Esophagus muscularis mucosa (tissue), 4 donors: ENCODE measurements around the gene CDPF1. TPM values are rescaled to one million over a fixed set of nuclear protein-coding genes. Genes with fewer than 3 reads are reported as not detected.

ENCODE experiments used
- DNase-seq: peaks from one replicate; pipeline ENCODE4 v3.0.0-alpha.2; 2017; ENCODE audit errors: extremely low spot score
- H3K27ac ChIP-seq, 4 donors: fragments of 200-600 bp; sonication (generic); replicated peaks in 1 of 4; 1 replicate in 3 of 4; 2 replicates in 1 of 4; pipeline ENCODE4 v1.5.1; 2016 to 2019; ENCODE audit warnings: mild to moderate bottlenecking in 1 of 4
- H3K27me3 ChIP-seq, 4 donors: fragments of 200-600 bp; sonication (generic); one replicate each; pipeline versions ENCODE4 v1.5.1 to v1.6.0; 2016 to 2019
- H3K36me3 ChIP-seq, 4 donors: fragments of 200-600 bp; sonication (generic); one replicate each; pipeline ENCODE4 v1.5.1; 2016 to 2019
- H3K4me1 ChIP-seq, 4 donors: fragments of 200-600 bp; sonication (generic); one replicate each; pipeline ENCODE4 v1.5.1; 2016 to 2019
- H3K4me3 ChIP-seq, 4 donors: fragments of 200-600 bp; sonication (generic); 1 replicate in 2 of 4; 2 replicates in 2 of 4; pipeline ENCODE4 v1.5.1; 2016 to 2019; ENCODE audit warnings: mild to moderate bottlenecking in 4 of 4, moderate library complexity in 1 of 4
- H3K9me3 ChIP-seq, 4 donors: fragments of 200-600 bp; sonication (generic); 1 replicate in 3 of 4; 2 replicates in 1 of 4; pipeline ENCODE4 v1.5.1; 2016 to 2019
- EP300 ChIP-seq: sonication (generic); formaldehyde crosslinking; IDR thresholded peaks from one replicate; pipeline ENCODE4 v1.6.1; 2017; ENCODE audit warnings: antibody characterized with exemption
- POLR2A ChIP-seq: fragments of 450-650 bp; IDR thresholded peaks from one replicate; pipeline ENCODE4 v1.6.1; 2017; ENCODE audit warnings: antibody characterized with exemption, moderate library complexity, mild to moderate bottlenecking, low read depth
- POLR2AphosphoS5 ChIP-seq, 2 donors: sonication (generic); formaldehyde crosslinking; IDR thresholded peaks; one replicate each; pipeline ENCODE4 v1.6.1; 2017; ENCODE audit warnings: antibody characterized with exemption in 2 of 2
- WGBS: methylation state at CpG from one replicate; pipeline ENCODE4 v1.1.5; 2018; 5-methylcytosine and 5-hydroxymethylcytosine counted together
- intact Hi-C: fragments of 100-400 bp; cut with DNase I; formaldehyde crosslinking; loops from one replicate; pipeline ENCODE4 v1.15.1; 2023
- total RNA-seq, 4 donors: library from RNA; depleted of rRNA; stranded (reverse); fragments of >200 nt; gene quantifications; one replicate each; pipeline versions ENCODE4 v1.1.0 to v1.2.1, GENCODE V29; 2016
- TF ChIP-seq, protein P1 (sequence below), 3 experiments: fragments of 200-600 bp in 2 of 3; fragments of 450-650 bp in 1 of 3; sonication (generic) in 2 of 3; IDR thresholded peaks; one replicate each; pipeline ENCODE4 v1.5.1; 2017 to 2019; ENCODE audit warnings: antibody characterized with exemption in 3 of 3, mild to moderate bottlenecking in 2 of 3, moderate library complexity in 1 of 3

Gene CDPF1
- total RNA-seq, 4 donors from 2014 or later = 8.3 to 19.4 (median 14.8) TPM

DNA sequence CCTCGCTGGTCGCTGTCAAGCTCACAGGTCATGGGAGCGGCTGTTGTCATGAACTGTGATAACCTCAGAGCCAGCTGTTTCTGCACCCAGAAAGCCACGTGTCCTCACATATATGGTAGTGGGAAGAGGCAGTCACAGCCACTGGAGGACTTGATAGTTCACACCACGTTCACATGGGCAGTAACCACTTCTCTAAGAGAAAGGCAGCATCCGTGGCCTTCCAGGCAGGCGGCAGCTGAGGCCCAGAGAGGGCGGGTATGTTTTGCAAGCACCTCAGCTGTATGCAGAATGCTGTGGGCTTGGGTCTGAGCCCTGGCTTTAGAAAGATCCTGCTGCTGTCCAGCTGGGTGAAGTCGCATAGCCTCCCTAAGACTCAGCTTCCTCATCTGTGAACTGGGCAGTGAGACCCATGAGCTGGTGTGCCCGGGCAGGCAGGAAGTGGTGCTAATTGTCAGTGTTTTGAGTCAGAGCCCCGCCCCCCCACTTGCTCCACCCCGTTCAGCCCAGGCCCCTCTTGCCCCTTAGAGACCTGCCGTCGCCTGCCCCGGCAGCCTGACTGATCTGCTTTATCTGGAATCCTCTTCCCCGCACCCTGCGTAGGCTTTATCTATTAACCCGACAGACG, 31.0 kb upstream of the CDPF1 start:
- DNase-seq = no peak
- intact Hi-C loops = no loop called here
- Histone ChIP-seq H3K4me1 (peaks cover 0 to 14% (median 0%) of the 10 kb centered on the region in 4 donors), H3K27ac (no peak overlapping the region), H3K9me3 (no peaks in the 10 kb centered on the region), H3K4me3 (no peak overlapping the region), H3K36me3 (peaks cover 85 to 100% (median 96%) of the 10 kb centered on the region in 4 donors), H3K27me3 (no peaks in the 10 kb centered on the region)
- no peak for TF ChIP-seq POLR2AphosphoS5 (IDR thresholded peaks at IDR 0.05)
- no peak for TF ChIP-seq EP300
- TF ChIP-seq, protein P1, sequence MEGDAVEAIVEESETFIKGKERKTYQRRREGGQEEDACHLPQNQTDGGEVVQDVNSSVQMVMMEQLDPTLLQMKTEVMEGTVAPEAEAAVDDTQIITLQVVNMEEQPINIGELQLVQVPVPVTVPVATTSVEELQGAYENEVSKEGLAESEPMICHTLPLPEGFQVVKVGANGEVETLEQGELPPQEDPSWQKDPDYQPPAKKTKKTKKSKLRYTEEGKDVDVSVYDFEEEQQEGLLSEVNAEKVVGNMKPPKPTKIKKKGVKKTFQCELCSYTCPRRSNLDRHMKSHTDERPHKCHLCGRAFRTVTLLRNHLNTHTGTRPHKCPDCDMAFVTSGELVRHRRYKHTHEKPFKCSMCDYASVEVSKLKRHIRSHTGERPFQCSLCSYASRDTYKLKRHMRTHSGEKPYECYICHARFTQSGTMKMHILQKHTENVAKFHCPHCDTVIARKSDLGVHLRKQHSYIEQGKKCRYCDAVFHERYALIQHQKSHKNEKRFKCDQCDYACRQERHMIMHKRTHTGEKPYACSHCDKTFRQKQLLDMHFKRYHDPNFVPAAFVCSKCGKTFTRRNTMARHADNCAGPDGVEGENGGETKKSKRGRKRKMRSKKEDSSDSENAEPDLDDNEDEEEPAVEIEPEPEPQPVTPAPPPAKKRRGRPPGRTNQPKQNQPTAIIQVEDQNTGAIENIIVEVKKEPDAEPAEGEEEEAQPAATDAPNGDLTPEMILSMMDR (IDR thresholded peaks at IDR 0.05) = no peak
- no peak for TF ChIP-seq POLR2A
- WGBS = 72% methylated on average over 15 of the region's 19 CpGs

DNA sequence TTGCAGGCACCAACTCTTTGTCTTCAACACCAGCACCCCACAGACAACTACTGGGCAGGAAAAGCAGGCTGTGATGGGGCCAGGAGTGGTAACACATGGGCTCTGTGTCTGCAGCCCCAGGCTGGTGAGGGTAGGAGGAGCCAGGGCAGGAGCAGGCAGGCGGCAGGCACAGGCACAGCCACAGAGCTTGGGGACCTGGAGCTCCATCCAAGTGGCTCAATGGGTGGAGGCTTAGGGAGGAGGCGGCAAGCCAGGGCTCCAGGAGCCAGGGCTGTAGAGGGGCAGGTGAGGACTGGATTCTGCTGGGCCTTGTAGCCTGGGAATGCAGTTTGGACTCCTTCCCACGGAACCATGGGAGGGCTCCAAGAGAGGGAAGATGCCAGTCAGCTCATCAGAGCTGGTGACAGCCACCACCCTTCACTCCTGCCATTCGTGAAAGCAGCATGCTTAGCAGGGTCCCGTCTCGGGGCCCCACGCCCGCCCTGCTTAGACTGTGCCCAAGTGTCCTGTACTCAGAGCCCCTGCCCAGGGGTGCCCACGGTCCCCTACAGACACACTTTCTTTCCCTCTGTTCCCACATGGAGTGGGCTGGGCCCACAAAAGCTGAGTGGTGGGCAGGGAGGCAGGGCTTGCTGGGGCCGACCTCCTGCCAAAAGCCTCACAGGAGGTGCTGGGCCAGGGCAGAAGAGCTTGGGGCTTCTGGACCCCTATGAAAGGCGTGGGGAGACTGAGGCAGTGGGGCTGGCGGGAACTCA, 30.1 kb upstream of the CDPF1 start:
- peaks cover 0 to 14% (median 0%) of the 10 kb centered on the region in 4 donors for H3K4me1 ChIP-seq
- intact Hi-C loops = no loop called here
- no peak for DNase-seq
- no peak for TF ChIP-seq POLR2AphosphoS5 (IDR thresholded peaks at IDR 0.05)
- no peak for TF ChIP-seq EP300
- TF ChIP-seq POLR2A = no peak
- TF ChIP-seq, protein P1 (IDR thresholded peaks at IDR 0.05) = no peak
- H3K27ac ChIP-seq = no peak overlapping the region
- 100% methylated on average over 2 of the region's 12 CpGs for WGBS
- peaks cover 83 to 100% (median 96%) of the 10 kb centered on the region in 4 donors for H3K36me3 ChIP-seq
- no peak overlapping the region for H3K4me3 ChIP-seq
- no peaks in the 10 kb centered on the region for H3K27me3 ChIP-seq
- no peaks in the 10 kb centered on the region for H3K9me3 ChIP-seq

DNA sequence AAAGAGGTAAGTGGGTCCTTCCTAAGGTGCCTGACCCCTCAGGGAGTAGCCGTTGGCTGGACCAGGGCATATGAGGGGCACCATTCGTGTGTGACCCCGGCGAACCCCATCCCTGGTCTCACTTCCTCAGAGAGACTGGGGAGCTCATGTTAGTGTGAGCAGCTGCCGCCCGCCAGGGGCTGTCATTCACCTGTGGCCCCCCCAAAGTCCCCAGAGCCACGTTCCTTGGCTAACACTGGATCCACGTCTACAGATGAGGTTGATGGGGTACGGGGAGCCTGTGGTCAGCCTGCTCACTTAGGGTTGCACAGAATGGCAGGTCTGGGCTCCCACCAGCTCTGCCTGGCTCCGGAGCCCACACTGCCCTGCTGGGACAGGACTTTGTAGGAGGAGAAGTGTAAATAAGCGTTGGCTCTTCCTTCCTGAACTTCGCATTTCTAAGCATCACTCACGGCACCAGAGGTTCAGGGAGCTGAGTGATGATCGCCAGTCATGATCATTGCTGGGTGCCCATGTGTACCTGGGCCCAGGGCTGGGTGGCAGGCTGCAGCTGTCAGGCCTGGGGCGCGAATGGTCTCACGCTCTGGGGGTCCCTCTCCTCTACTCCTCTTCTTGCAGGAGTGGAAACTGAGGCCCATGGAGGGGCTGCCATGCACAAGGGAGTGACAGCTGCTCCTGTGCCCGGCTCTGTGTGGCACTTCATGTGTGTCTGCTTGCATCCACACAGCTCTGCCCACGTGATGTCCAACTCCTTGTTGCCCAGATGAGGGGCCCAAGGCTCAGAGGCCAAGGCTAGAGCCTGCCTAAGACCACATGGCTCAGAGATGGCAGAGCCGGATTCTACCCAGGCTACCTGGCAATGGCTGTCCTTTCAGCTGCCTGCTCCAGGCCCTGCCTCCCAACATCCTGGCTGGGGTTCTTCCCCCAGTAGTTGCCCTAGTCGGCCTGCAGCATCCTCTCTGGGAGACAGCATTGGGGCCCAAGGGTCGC, 28.9 kb upstream of the CDPF1 start:
- 92% methylated on average over 19 of the region's 22 CpGs for WGBS
- H3K9me3 ChIP-seq = no peaks in the 10 kb centered on the region
- no peak overlapping the region for H3K4me3 ChIP-seq
- intact Hi-C loops = no loop called here
- peaks cover 0 to 14% (median 0%) of the 10 kb centered on the region in 4 donors for H3K4me1 ChIP-seq
- H3K36me3 ChIP-seq = peaks cover 83 to 100% (median 96%) of the 10 kb centered on the region in 4 donors
- no peaks in the 10 kb centered on the region for H3K27me3 ChIP-seq
- DNase-seq = no peak
- no peak overlapping the region for H3K27ac ChIP-seq
- TF ChIP-seq POLR2A (no peak), POLR2AphosphoS5 (IDR thresholded peaks at IDR 0.05) (no peak)

DNA sequence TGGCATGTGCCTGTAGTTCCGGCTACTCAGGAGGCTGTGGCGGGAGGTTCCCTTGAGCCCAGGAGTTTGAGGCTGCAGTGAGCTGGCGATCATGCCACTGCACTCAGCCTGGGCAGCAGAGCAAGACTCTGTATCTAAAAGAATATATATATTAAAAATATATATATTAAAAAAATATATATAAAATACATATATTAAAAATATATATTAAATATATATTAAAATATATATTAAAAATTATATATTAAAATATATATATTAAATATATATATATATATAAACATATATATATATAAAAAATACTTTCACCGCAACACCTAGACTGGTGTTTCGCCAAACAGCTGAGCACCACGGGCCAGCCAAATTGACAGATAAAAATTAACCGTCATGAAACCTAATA, 26.5 kb upstream of the CDPF1 start:
- H3K27ac ChIP-seq = no peak overlapping the region
- WGBS = 94% methylated on average over 7 of the region's 7 CpGs

More for the DNA sequence above, 26.5 kb upstream of the CDPF1 start:
- intact Hi-C loops = no loop called here
- no peak for DNase-seq
- Histone ChIP-seq H3K27me3 (no peaks in the 10 kb centered on the region), H3K4me1 (peaks cover 0 to 14% (median 0%) of the 10 kb centered on the region in 4 donors), H3K9me3 (no peaks in the 10 kb centered on the region), H3K4me3 (no peak overlapping the region), H3K36me3 (peaks cover 79 to 100% (median 96%) of the 10 kb centered on the region in 4 donors)
- TF ChIP-seq POLR2A (no peak), POLR2AphosphoS5 (IDR thresholded peaks at IDR 0.05) (no peak), EP300 (no peak)
- TF ChIP-seq, protein P1 (IDR thresholded peaks at IDR 0.05) = no peak
